HCT116 (cell line): Measurements from ENCODE around the gene PHF2. TPM values are rescaled to one million over a fixed set of nuclear protein-coding genes. Genes with fewer than 3 reads are reported as not detected.

ENCODE experiments used
- ATAC-seq: fragments of 200-7000 bp; cut with Tn5 transposase; 2 replicates; pipeline ENCODE4 v1.9.1; 2020; ENCODE audit warnings: mild to moderate bottlenecking, moderate library complexity
- BruUV-seq: library from RNA; stranded (reverse); fragments of 400-500 nt; replicated peaks from 2 replicates; lab custom pipeline; 2021; lab: Mats Ljungman, UMichigan
- CTCF ChIA-PET: fragments of 300-600 bp; sonication (Branson Sonifier 250); formaldehyde crosslinking; loops from one replicate; lab custom pipeline; 2021; ENCODE audit warnings: antibody characterized with exemption; lab: Charles Lee
- POLR2A ChIA-PET: fragments of 300-600, 350-600 bp; sonication (Branson Sonifier 250); formaldehyde crosslinking; loops from one replicate; lab custom pipeline; 2021; ENCODE audit warnings: antibody characterized with exemption; lab: Charles Lee
- RAD21 ChIA-PET, 2 experiments: fragments of 300-600 bp; sonication (Branson Sonifier 250); formaldehyde crosslinking; loops; one replicate each; lab custom pipeline; 2023; ENCODE audit warnings: low total read pairs in 2 of 2; ENCODE audit not compliant: uncharacterized antibody in 2 of 2, unreplicated experiment in 2 of 2, low non-redundant PET in 1 of 2; lab: Charles Lee
- DNase-seq: peaks from one replicate; pipeline ENCODE4 v3.0.0-alpha.2; 2010; ENCODE audit warnings: low read depth, low spot score
- H2AFZ ChIP-seq: fragments of 200-600 bp; shearing (Covaris generic), sonication (generic); 2 replicates; pipeline ENCODE4 v1.6.1; 2017; ENCODE audit warnings: low read depth, mixed run types, mixed read lengths, antibody characterized with exemption, low read length; ENCODE audit not compliant: poor library complexity, severe bottlenecking
- H3K27ac ChIP-seq: 2 replicates; pipeline ENCODE4 v1.5.1; 2012; ENCODE audit warnings: low read depth, low read length
- H3K27me3 ChIP-seq: fragments of 200-600 bp; sonication (generic); 2 replicates; pipeline ENCODE4 v1.6.1; 2016; ENCODE audit warnings: mixed run types, low read length, mixed read lengths; ENCODE audit not compliant: insufficient read depth
- H3K36me3 ChIP-seq, 2 experiments: fragments of 200-500 bp in 1 of 2; fragments of 200-600 bp in 1 of 2; sonication (Bioruptor generic) in 1 of 2; sonication (generic) in 1 of 2; 2 replicates each; pipeline versions ENCODE4 v1.5.1 to v1.6.1; 2014 to 2016; ENCODE audit warnings: low read length in 2 of 2, inconsistent platforms in 1 of 2, mixed read lengths in 1 of 2, mixed run types in 1 of 2; ENCODE audit not compliant: insufficient read depth in 2 of 2, control insufficient read depth in 1 of 2
- H3K4me1 ChIP-seq, 2 experiments: fragments of 200-600 bp in 1 of 2; sonication (generic) in 1 of 2; 2 replicates each; pipeline versions ENCODE4 v1.5.1 to v1.6.1; 2012 to 2017; ENCODE audit warnings: low read length in 2 of 2, inconsistent platforms in 1 of 2, mild to moderate bottlenecking in 1 of 2, mixed read lengths in 1 of 2, mixed run types in 1 of 2, moderate library complexity in 1 of 2; ENCODE audit not compliant: insufficient read depth in 2 of 2, control insufficient read depth in 1 of 2
- H3K4me2 ChIP-seq: fragments of 200-600 bp; sonication (generic); 2 replicates; pipeline ENCODE4 v1.6.1; 2017; ENCODE audit warnings: mixed run types, low read length, mixed read lengths
- H3K4me3 ChIP-seq, 2 experiments: fragments of 200-600 bp in 1 of 2; sonication (generic) in 1 of 2; replicated peaks in 1 of 2; 2 replicates each; pipeline ENCODE4 v1.5.1; 2011 to 2016; ENCODE audit warnings: low read length in 2 of 2, control low read depth in 1 of 2, low read depth in 1 of 2, mild to moderate bottlenecking in 1 of 2, mixed read lengths in 1 of 2, mixed run types in 1 of 2
- H3K79me2 ChIP-seq: fragments of 200-600 bp; sonication (generic); 2 replicates; pipeline ENCODE4 v1.6.1; 2017; ENCODE audit warnings: mild to moderate bottlenecking, mixed run types, low read length, moderate library complexity, mixed read lengths; ENCODE audit not compliant: insufficient read depth
- H3K9ac ChIP-seq: fragments of 200-600 bp; sonication (generic); 2 replicates; pipeline ENCODE4 v1.6.1; 2016; ENCODE audit warnings: low read length, mixed read lengths
- H3K9me2 ChIP-seq: fragments of 200-600 bp; sonication (generic), shearing (Covaris generic); 2 replicates; pipeline ENCODE4 v1.6.1; 2017; ENCODE audit warnings: mixed run types, mild to moderate bottlenecking, moderate library complexity; ENCODE audit not compliant: insufficient read depth
- H3K9me3 ChIP-seq, 2 experiments: fragments of 200-500 bp in 1 of 2; fragments of 200-600 bp in 1 of 2; sonication (Bioruptor generic) in 1 of 2; sonication (generic) in 1 of 2; 2 replicates each; pipeline ENCODE4 v1.6.1; 2014 to 2017; ENCODE audit warnings: low read length in 2 of 2, mixed read lengths in 2 of 2, inconsistent platforms in 1 of 2, low read depth in 1 of 2, mild to moderate bottlenecking in 1 of 2, mixed run types in 1 of 2, moderate library complexity in 1 of 2; ENCODE audit not compliant: control insufficient read depth in 1 of 2, insufficient read depth in 1 of 2
- H4K20me1 ChIP-seq: fragments of 200-600 bp; sonication (generic), shearing (Covaris generic); 2 replicates; pipeline ENCODE4 v1.6.1; 2017; ENCODE audit warnings: mixed run types, mild to moderate bottlenecking, moderate library complexity; ENCODE audit not compliant: insufficient read depth
- ATF3 ChIP-seq: IDR thresholded peaks from 2 replicates; pipeline ENCODE4 v1.6.1; 2012
- CBX3 ChIP-seq: IDR thresholded peaks from 2 replicates; pipeline ENCODE4 v1.6.1; 2012; ENCODE audit warnings: low read depth
- CEBPB ChIP-seq: IDR thresholded peaks from 2 replicates; pipeline ENCODE4 v1.6.1; 2012; ENCODE audit warnings: low read depth
- EGR1 ChIP-seq: IDR thresholded peaks from 2 replicates; pipeline ENCODE4 v1.6.1; 2012; ENCODE audit warnings: low read depth
- ELF1 ChIP-seq: IDR thresholded peaks from 2 replicates; pipeline ENCODE4 v1.6.1; 2012; ENCODE audit warnings: low read depth, borderline replicate concordance
- EZH2 ChIP-seq: fragments of 200-600 bp; sonication (generic); IDR thresholded peaks from 2 replicates; pipeline ENCODE4 v1.6.1; 2017; ENCODE audit warnings: antibody characterized with exemption, mixed run types
- EZH2phosphoT487 ChIP-seq: fragments of 200-600 bp; IDR thresholded peaks from 2 replicates; pipeline ENCODE4 v1.6.1; 2018; ENCODE audit warnings: antibody characterized with exemption, borderline replicate concordance
- FOSL1 ChIP-seq: IDR thresholded peaks from 2 replicates; pipeline ENCODE4 v1.6.1; 2012; ENCODE audit warnings: low read depth
- MAX ChIP-seq: IDR thresholded peaks from 2 replicates; pipeline ENCODE4 v1.6.1; 2012
- POLR2A ChIP-seq: IDR thresholded peaks from 2 replicates; pipeline ENCODE4 v1.7.0; 2011; ENCODE audit warnings: borderline replicate concordance; ENCODE audit not compliant: insufficient read depth, insufficient read length; ENCODE audit errors: extremely low read depth
- POLR2AphosphoS5 ChIP-seq: IDR thresholded peaks from 2 replicates; pipeline ENCODE4 v1.6.1; 2011; ENCODE audit warnings: mild to moderate bottlenecking, low read depth, low read length, moderate library complexity
- RAD21 ChIP-seq: IDR thresholded peaks from 2 replicates; pipeline ENCODE4 v1.6.1; 2012; ENCODE audit warnings: low read depth, mild to moderate bottlenecking
- REST ChIP-seq: IDR thresholded peaks from 2 replicates; pipeline ENCODE4 v1.6.1; 2012; ENCODE audit warnings: low read depth
- SIN3A ChIP-seq: IDR thresholded peaks from 2 replicates; pipeline ENCODE4 v1.6.1; 2012; ENCODE audit warnings: low read depth
- SP1 ChIP-seq: IDR thresholded peaks from 2 replicates; pipeline ENCODE4 v1.6.1; 2012; ENCODE audit warnings: low read depth
- SRF ChIP-seq: IDR thresholded peaks from 2 replicates; pipeline ENCODE4 v1.6.1; 2012; ENCODE audit warnings: low read depth
- TCF7L2 ChIP-seq: IDR thresholded peaks from 2 replicates; pipeline ENCODE4 v1.7.0; 2011; ENCODE audit warnings: borderline replicate concordance, inconsistent platforms; ENCODE audit not compliant: insufficient read depth, insufficient read length; ENCODE audit errors: extremely low read depth
- YY1 ChIP-seq: IDR thresholded peaks from 2 replicates; pipeline ENCODE4 v1.6.1; 2011; ENCODE audit warnings: low read length, low read depth, moderate library complexity, mild to moderate bottlenecking; ENCODE audit not compliant: insufficient replicate concordance; ENCODE audit errors: extremely low read depth
- ZNF274 ChIP-seq: fragments of 200-500 bp; sonication (Bioruptor generic); IDR thresholded peaks from 2 replicates; pipeline ENCODE4 v1.6.1; 2014; ENCODE audit warnings: mild to moderate bottlenecking, low read depth, low read length, inconsistent platforms
- intact Hi-C: fragments of 100-400 bp; cut with micrococcal nuclease; formaldehyde crosslinking; loops from 2 replicates; pipeline ENCODE4 v1.10.0; 2022
- total RNA-seq: library from RNA; stranded (reverse); gene quantifications from one replicate; pipeline ENCODE4 v1.2.1, GENCODE V29; 2021; ENCODE audit not compliant: unreplicated experiment
- TF ChIP-seq, protein P1 (sequence below): IDR thresholded peaks from 2 replicates; pipeline ENCODE4 v1.6.1; 2011; ENCODE audit warnings: mild to moderate bottlenecking, low read length, moderate library complexity; ENCODE audit not compliant: insufficient replicate concordance; ENCODE audit errors: extremely low read depth

The PHF2 gene
- total RNA-seq, 1 experiment from 2014 or later: 20.6 TPM

DNA sequence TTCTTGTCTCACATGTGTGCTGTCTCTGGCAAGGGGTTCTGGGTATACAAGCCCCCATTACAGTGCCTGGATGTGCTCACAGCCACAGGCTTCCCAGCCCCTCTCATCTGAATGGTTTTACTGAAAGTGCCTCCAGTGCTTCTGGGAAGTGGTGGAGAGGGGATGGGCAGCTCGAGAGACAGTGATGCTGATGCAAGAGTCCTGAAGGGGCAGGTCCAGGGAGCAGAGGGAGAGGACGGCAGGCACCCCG, 93.5 kb downstream of the PHF2 start:
- no peak for TF ChIP-seq ATF3
- TF ChIP-seq ELF1: no peak
- TF ChIP-seq TCF7L2: no peak
- no peak for TF ChIP-seq EZH2phosphoT487
- no peak for TF ChIP-seq EZH2
- no peak for TF ChIP-seq SRF
- TF ChIP-seq ZNF274: no peak
- TF ChIP-seq, protein P1, sequence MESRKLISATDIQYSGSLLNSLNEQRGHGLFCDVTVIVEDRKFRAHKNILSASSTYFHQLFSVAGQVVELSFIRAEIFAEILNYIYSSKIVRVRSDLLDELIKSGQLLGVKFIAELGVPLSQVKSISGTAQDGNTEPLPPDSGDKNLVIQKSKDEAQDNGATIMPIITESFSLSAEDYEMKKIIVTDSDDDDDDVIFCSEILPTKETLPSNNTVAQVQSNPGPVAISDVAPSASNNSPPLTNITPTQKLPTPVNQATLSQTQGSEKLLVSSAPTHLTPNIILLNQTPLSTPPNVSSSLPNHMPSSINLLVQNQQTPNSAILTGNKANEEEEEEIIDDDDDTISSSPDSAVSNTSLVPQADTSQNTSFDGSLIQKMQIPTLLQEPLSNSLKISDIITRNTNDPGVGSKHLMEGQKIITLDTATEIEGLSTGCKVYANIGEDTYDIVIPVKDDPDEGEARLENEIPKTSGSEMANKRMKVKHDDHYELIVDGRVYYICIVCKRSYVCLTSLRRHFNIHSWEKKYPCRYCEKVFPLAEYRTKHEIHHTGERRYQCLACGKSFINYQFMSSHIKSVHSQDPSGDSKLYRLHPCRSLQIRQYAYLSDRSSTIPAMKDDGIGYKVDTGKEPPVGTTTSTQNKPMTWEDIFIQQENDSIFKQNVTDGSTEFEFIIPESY: no peak
- TF ChIP-seq CEBPB: no peak
- no peak for TF ChIP-seq POLR2AphosphoS5
- TF ChIP-seq POLR2A: no peak
- no peak for TF ChIP-seq RAD21
- no peak for TF ChIP-seq CBX3
- no peak for TF ChIP-seq REST
- TF ChIP-seq EGR1: no peak
- no peak for TF ChIP-seq SIN3A
- no peak for TF ChIP-seq YY1
- TF ChIP-seq SP1: no peak
- no peak for TF ChIP-seq FOSL1
- TF ChIP-seq MAX: no peak
- Histone ChIP-seq H3K9me2 (no peaks in the 10 kb centered on the region), H3K27ac (no peak overlapping the region), H3K27me3 (no peaks in the 10 kb centered on the region), H3K9me3 (no peaks in the 10 kb centered on the region; a peak in 1 of 4 replicates), H3K9ac (no peak overlapping the region), H3K36me3 (no peaks in the 10 kb centered on the region; a peak in 1 of 4 replicates), H3K79me2 (no peaks in the 10 kb centered on the region), H4K20me1 (no peaks in the 10 kb centered on the region), H3K4me3 (no peak overlapping the region), H2AFZ (no peak overlapping the region), H3K4me2 (no peak overlapping the region), H3K4me1 (no peaks in the 10 kb centered on the region)
- ChIA-PET POLR2A (no interaction called here), CTCF (no interaction called here), RAD21 (no interaction called here)
- intact Hi-C loops: no loop called here
- DNase-seq: no peak
- no peak for ATAC-seq
- BruUV-seq: no TSS peak
